ENCODE results near the gene LRRC74B.
"Not testable (repeated sequence)": the region's sequence is repeated elsewhere in the genome, so short reads cannot be mapped to it uniquely, and the experiment has no call there.

The LRRC74B gene

DNA sequence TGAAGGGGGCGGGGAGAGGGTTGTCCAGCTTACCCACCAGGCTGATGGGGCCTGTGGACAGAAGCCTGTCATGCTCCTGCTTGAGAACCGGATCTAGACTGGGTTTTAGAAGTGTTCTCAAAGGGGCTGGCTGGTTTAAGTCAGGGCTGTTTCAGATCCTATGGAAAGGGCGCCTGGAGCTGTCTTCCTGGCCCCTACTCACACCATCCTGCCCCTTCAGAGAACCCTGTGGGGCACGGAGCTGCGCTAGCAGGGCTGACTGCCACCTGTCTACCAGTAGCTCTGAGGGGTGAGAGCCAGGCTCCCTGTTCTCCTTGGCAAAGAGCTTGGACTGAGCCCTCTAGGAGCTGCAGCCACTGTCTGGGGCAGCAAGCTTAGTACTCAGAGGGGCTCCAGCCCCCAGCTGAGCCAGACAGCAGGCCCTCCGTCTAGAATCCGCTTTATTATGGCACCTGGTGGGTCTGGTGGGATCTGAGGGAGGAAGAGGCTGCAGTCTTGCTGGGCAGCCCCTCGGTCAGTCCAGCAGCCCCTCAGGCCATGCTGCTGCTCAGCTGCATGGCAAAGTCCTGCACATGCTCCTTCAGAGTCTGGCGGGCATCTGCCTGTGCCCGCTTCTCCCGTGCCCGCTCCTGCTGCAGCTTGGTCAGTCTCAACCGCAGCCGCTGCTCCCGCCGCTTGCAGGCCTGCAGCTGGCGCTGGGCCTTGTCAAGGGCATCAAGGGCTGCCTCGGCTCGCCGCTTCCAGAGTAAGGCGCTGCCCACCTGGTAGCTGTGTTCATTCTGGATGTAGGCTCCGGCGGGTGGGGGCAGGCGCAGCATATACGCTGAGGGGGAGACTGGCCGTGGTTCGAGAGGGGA, 46.2 kb upstream of the LRRC74B start:
- DNase-seq (ENCODE audit: low read depth), result no peak
- no peak overlapping the region for H3K4me3 ChIP-seq (ENCODE audit: low read length)
- TF ChIP-seq, protein P1, sequence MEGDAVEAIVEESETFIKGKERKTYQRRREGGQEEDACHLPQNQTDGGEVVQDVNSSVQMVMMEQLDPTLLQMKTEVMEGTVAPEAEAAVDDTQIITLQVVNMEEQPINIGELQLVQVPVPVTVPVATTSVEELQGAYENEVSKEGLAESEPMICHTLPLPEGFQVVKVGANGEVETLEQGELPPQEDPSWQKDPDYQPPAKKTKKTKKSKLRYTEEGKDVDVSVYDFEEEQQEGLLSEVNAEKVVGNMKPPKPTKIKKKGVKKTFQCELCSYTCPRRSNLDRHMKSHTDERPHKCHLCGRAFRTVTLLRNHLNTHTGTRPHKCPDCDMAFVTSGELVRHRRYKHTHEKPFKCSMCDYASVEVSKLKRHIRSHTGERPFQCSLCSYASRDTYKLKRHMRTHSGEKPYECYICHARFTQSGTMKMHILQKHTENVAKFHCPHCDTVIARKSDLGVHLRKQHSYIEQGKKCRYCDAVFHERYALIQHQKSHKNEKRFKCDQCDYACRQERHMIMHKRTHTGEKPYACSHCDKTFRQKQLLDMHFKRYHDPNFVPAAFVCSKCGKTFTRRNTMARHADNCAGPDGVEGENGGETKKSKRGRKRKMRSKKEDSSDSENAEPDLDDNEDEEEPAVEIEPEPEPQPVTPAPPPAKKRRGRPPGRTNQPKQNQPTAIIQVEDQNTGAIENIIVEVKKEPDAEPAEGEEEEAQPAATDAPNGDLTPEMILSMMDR (conservative IDR thresholded peaks at IDR 0.05; ENCODE audit: low read length), result no peak

DNA sequence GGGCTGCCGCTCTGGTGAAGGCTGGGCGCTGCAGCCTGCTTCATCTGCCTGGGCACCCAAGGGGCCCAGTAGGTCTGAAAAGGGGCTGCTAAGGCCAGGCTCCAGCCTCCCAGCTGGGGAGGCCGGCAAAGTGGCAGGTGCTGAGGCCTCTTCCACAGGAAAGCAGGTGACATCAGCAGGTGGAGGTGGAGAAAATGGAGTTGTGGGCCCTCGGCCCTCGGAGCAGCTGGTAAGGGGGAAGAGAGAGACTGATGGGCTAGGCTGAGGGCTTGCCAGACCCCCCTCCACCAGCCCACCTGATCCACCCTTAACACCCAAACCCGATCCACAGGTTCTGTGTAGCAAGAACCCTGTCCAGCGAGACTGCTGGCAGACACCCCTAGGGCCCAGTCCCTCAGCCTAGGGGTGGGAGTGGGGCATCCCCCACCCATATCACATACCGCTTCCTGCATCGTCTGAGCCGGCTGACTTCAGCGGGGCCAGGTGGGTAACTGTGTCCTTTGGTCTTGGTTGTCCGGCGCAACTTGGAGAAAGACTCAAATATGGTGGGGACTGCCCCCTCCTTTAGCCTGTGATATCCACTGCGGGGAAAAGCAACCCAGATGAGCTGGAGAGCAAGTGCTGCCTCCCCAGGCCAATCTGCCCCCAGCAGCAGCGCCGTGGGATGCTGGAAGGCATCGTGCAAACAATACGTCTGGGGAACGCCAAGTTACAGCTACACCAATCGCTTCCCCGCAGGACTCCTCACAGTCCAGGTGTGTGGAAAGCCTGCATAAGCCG, 45.3 kb upstream of the LRRC74B start:
- peak overlapping the region; percentile 91 for H3K4me3 ChIP-seq (ENCODE audit: low read length)
- DNase-seq (ENCODE audit: low read depth), result no peak
- TF ChIP-seq, protein P1 (conservative IDR thresholded peaks at IDR 0.05; ENCODE audit: low read length), result no peak

DNA sequence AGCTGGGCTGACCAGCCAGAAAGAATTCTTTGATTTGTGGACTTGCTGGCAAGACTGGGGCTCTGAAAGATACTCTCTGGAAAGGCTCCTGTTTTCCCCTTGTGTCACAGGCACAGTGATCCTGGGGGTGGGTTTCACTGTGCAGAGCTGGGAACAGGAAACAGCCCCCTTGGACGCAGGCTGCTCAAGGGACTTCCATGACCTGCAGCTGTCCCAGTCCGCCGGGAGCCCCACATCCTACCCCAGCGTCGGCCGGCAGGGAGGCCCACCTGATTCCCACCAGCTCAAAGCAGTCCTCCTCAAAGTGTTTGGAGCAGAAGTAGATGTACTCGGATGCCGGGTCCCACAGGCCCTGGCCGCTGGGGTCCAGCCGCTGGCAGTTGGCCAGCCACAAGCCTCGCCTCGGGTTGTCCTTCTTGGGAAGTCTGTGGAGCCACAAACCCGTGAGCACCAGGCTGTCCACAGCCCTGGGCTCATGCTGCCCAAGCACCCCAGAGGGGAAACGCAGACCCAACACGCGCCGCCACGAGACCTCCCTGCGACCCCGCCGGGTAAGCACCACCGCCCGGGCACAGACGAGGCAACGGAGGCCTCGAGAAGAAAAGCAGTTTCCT, 44.7 kb upstream of the LRRC74B start:
- TF ChIP-seq, protein P1 (conservative IDR thresholded peaks at IDR 0.05; ENCODE audit: low read length), result no peak
- no peak for DNase-seq (ENCODE audit: low read depth)
- peak overlapping the region; percentile 91 for H3K4me3 ChIP-seq (ENCODE audit: low read length)

DNA sequence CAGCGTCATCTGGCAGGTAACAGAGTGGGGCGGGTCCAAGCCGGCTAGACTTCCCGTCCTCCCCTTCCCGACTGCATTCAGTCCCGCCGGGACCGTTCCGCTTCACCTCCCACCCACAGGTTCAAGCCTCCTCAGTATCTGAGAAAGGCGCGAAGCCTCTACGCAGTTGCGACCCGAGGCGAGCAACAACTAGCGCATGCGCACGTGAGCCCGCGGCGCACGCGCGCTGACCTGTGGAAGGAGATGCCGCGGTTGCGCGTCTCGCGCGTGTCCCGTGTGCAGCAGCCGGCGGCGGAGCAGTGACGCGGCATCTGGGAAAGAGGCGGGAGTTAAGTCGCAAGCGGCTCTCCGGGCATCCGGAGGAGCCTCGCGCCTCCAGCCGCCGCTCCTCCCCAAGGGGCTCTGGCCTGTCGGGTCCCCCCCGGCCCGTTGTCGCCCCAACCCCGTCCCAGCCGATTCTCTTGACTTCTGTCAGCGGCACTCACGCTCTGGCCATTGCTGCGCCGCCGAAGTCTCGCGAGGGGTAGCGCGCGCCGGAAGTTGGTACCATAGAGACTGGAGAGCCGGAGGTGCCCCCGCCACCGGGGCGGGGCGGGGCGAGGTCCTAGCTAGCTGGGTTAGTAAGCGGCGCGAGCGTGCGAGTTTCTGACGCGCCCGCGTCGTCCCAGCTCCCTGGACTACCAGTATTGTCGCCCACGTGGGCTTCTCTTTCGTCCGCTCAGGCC, 44.0 kb upstream of the LRRC74B start, which contains the start of gene THAP7:
Gene THAP7 (minus strand): TSS at position 518 of the 725 bp plus-strand sequence. CDS start 207 bp downstream, at position 311.
- TF ChIP-seq, protein P1 (conservative IDR thresholded peaks at IDR 0.05; ENCODE audit: low read length), result no peak
- peak; percentile 93 for DNase-seq (ENCODE audit: low read depth)
- H3K4me3 ChIP-seq (ENCODE audit: low read length), result peak within 1 kb of the TSS; percentile 91

DNA sequence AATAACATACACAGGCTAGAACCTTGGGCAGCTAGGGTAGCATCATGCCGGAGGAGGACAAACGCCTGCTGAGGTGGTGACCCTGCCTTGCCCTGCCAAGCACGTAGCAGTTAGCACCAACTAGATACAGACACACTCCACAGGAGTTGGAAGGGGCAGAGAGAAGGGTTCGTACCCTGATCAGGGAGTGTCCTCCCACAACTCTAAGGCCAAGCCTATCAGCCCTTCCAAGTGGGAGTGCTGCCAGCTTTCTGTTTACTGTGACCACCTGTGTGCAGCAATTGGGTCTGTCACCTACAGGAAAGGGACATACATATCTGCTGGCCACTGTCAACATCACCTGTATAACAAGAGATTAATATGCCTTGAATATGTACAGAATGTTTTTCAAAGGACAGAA, 42.0 kb upstream of the LRRC74B start:
- no peak for DNase-seq (ENCODE audit: low read depth)
- TF ChIP-seq, protein P1 (conservative IDR thresholded peaks at IDR 0.05; ENCODE audit: low read length), result no peak
- H3K4me3 ChIP-seq (ENCODE audit: low read length), result no peak overlapping the region

DNA sequence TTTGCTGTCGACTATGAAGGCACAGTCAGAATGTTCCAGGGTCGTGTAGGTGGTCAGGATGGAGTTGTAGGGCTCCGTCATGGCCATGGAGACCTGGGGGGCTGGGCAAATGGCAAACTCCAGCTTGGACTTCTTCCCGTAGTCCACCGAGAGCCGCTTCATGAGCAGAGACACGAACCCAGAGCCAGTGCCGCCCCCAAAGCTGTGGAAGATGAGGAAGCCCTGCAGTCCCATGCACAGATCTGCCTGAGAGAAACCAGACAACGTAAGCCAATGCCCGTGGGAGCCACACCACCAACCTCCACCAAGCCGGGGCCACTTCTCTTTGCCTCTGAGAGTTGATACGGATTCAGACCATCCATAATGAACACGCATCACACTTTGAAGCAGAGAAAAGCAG, 36.5 kb upstream of the LRRC74B start:
- H3K4me3 ChIP-seq (ENCODE audit: low read length); DNase-seq (ENCODE audit: low read depth): not testable (repeated sequence)
